DND-41 (cell line): ENCODE data around the gene CMSS1.
A peak's percentile ranks its signal among the peaks of the same experiment; 100 is the strongest.

Experiments
- ATAC-seq: fragments of 200-7000 bp; cut with Tn5 transposase; 3 replicates; pipeline ENCODE4 v1.9.1; 2021; ENCODE audit warnings: low read depth; ENCODE audit not compliant: insufficient read depth
- DNase-seq: peaks from one replicate; pipeline ENCODE4 v3.0.0-alpha.2; 2020
- H2AFZ ChIP-seq: 2 replicates; pipeline ENCODE4 v1.6.0; 2012; ENCODE audit warnings: low read depth, low read length
- H3K27ac ChIP-seq: 2 replicates; pipeline ENCODE4 v1.5.1; 2012; ENCODE audit warnings: low read length, inconsistent platforms
- H3K27me3 ChIP-seq: fragments of 200-600 bp; sonication (generic); 2 replicates; pipeline ENCODE4 v1.6.0; 2012; ENCODE audit warnings: low read length, mild to moderate bottlenecking, inconsistent platforms; ENCODE audit not compliant: insufficient read depth, poor library complexity
- H3K36me3 ChIP-seq: 2 replicates; pipeline ENCODE4 v1.5.1; 2012; ENCODE audit warnings: low read length, inconsistent platforms; ENCODE audit not compliant: insufficient read depth
- H3K4me1 ChIP-seq: 2 replicates; pipeline ENCODE4 v1.5.1; 2012; ENCODE audit warnings: mild to moderate bottlenecking, low read length; ENCODE audit not compliant: insufficient read depth
- H3K4me2 ChIP-seq: 2 replicates; pipeline ENCODE4 v1.6.0; 2012; ENCODE audit warnings: mild to moderate bottlenecking, moderate library complexity, low read length, inconsistent platforms; ENCODE audit not compliant: insufficient read depth
- H3K4me3 ChIP-seq, 2 experiments: fragments of 200-600 bp in 1 of 2; shearing (Covaris generic) in 1 of 2; 2 replicates each; pipeline ENCODE4 v1.5.1; 2012 to 2016; ENCODE audit warnings: inconsistent platforms in 2 of 2, low read length in 2 of 2, mild to moderate bottlenecking in 2 of 2, low read depth in 1 of 2, moderate library complexity in 1 of 2
- H3K79me2 ChIP-seq: 2 replicates; pipeline ENCODE4 v1.6.0; 2012; ENCODE audit warnings: low read length, inconsistent platforms; ENCODE audit not compliant: insufficient read depth
- H3K9ac ChIP-seq: 2 replicates; pipeline ENCODE4 v1.6.0; 2012; ENCODE audit warnings: low read depth, mild to moderate bottlenecking, inconsistent platforms, low read length, moderate library complexity
- H3K9me3 ChIP-seq: 2 replicates; pipeline ENCODE4 v1.5.1; 2012; ENCODE audit warnings: low read length, moderate library complexity, mild to moderate bottlenecking, inconsistent platforms; ENCODE audit not compliant: insufficient read depth, severe bottlenecking
- H4K20me1 ChIP-seq: 2 replicates; pipeline ENCODE4 v1.6.0; 2012; ENCODE audit warnings: low read length; ENCODE audit not compliant: insufficient read depth
- CTCF ChIP-seq: IDR thresholded peaks from 2 replicates; pipeline ENCODE4 v1.5.1; 2012; ENCODE audit warnings: borderline replicate concordance, low read length, moderate library complexity, mild to moderate bottlenecking; ENCODE audit not compliant: poor library complexity, severe bottlenecking; ENCODE audit errors: extremely low read depth
- EZH2 ChIP-seq: IDR thresholded peaks from 3 replicates; pipeline ENCODE4 v1.6.1; 2012; ENCODE audit warnings: borderline replicate concordance, low read depth, mild to moderate bottlenecking, moderate library complexity, low read length, inconsistent platforms; ENCODE audit not compliant: severe bottlenecking

The CMSS1 gene

GRCh38 chr3:99805160-99805559 lies 12.5 kb upstream of the CMSS1 start:
- H3K36me3 ChIP-seq, result no peaks in the 10 kb centered on the region
- DNase-seq, result no peak
- H3K27me3 ChIP-seq, result no peaks in the 10 kb centered on the region
- H4K20me1 ChIP-seq, result no peaks in the 10 kb centered on the region
- no peak overlapping the region for H3K4me2 ChIP-seq
- no peak overlapping the region for H2AFZ ChIP-seq
- H3K79me2 ChIP-seq, result no peaks in the 10 kb centered on the region
- peaks cover 8% of the 10 kb centered on the region for H3K9me3 ChIP-seq
- H3K9ac ChIP-seq, result no peak overlapping the region
- ATAC-seq, result no peak
- no peaks in the 10 kb centered on the region for H3K4me1 ChIP-seq
- no peak overlapping the region for H3K27ac ChIP-seq
- no peak overlapping the region for H3K4me3 ChIP-seq
- TF ChIP-seq CTCF (no peak), EZH2 (no peak)

GRCh38 chr3:99808163-99808794 lies 9.4 kb upstream of the CMSS1 start:
- Histone ChIP-seq H4K20me1 (no peaks in the 10 kb centered on the region), H3K9me3 (peaks cover 8% of the 10 kb centered on the region), H3K79me2 (no peaks in the 10 kb centered on the region), H2AFZ (no peak overlapping the region), H3K36me3 (no peaks in the 10 kb centered on the region), H3K27ac (no peak overlapping the region), H3K9ac (no peak overlapping the region), H3K4me2 (no peak overlapping the region), H3K4me1 (no peaks in the 10 kb centered on the region), H3K27me3 (no peaks in the 10 kb centered on the region), H3K4me3 (no peak overlapping the region)
- TF ChIP-seq EZH2 (no peak), CTCF (peak; percentile 87)
- DNase-seq (peak; percentile 51), ATAC-seq (peak; percentile 58; the same call in 1 of the 3 replicates)

GRCh38 chr3:99809565-99809964 lies 8.1 kb upstream of the CMSS1 start:
- H3K27me3 ChIP-seq, result no peaks in the 10 kb centered on the region
- H3K4me3 ChIP-seq, result no peak overlapping the region
- H3K4me1 ChIP-seq, result no peaks in the 10 kb centered on the region
- H3K9ac ChIP-seq, result no peak overlapping the region
- H3K36me3 ChIP-seq, result no peaks in the 10 kb centered on the region
- H3K9me3 ChIP-seq, result peaks cover 7% of the 10 kb centered on the region
- no peak overlapping the region for H2AFZ ChIP-seq
- no peak overlapping the region for H3K4me2 ChIP-seq
- H3K27ac ChIP-seq, result no peak overlapping the region
- TF ChIP-seq EZH2 (no peak), CTCF (no peak)
- H4K20me1 ChIP-seq, result no peaks in the 10 kb centered on the region
- no peaks in the 10 kb centered on the region for H3K79me2 ChIP-seq
- ATAC-seq, result no peak
- no peak for DNase-seq

GRCh38 chr3:99810403-99810802 lies 7.3 kb upstream of the CMSS1 start:
- no peaks in the 10 kb centered on the region for H3K27me3 ChIP-seq
- H3K4me3 ChIP-seq, result no peak overlapping the region
- H3K9ac ChIP-seq, result no peak overlapping the region
- no peaks in the 10 kb centered on the region for H3K4me1 ChIP-seq
- H3K36me3 ChIP-seq, result no peaks in the 10 kb centered on the region
- no peak overlapping the region for H3K4me2 ChIP-seq
- ATAC-seq (no peak), DNase-seq (no peak)
- H4K20me1 ChIP-seq, result no peaks in the 10 kb centered on the region
- TF ChIP-seq CTCF, result no peak
- no peak for TF ChIP-seq EZH2
- no peak overlapping the region for H3K27ac ChIP-seq
- H3K9me3 ChIP-seq, result no peaks in the 10 kb centered on the region
- H3K79me2 ChIP-seq, result no peaks in the 10 kb centered on the region
- no peak overlapping the region for H2AFZ ChIP-seq
